KOPT-K1 (cell line): ENCODE results near the gene BCL11B.

Experiments
- H3K27ac ChIP-seq: fragments of 200-600 bp; sonication (generic); 2 replicates; pipeline ENCODE4 v1.5.1; 2016; ENCODE audit warnings: antibody characterized with exemption, mild to moderate bottlenecking, low read depth, low read length; ENCODE audit not compliant: poor library complexity, severe bottlenecking
- H3K36me3 ChIP-seq: fragments of 200-600 bp; sonication (generic); 2 replicates; pipeline ENCODE4 v1.5.1; 2017; ENCODE audit warnings: antibody characterized with exemption, mild to moderate bottlenecking, low read length, moderate library complexity; ENCODE audit not compliant: insufficient read depth
- H3K9me3 ChIP-seq: fragments of 200-600 bp; sonication (generic); 2 replicates; pipeline ENCODE4 v1.5.1; 2017; ENCODE audit warnings: antibody characterized with exemption, low read length, mild to moderate bottlenecking; ENCODE audit not compliant: insufficient read depth, poor library complexity, severe bottlenecking

The BCL11B gene

DNA sequence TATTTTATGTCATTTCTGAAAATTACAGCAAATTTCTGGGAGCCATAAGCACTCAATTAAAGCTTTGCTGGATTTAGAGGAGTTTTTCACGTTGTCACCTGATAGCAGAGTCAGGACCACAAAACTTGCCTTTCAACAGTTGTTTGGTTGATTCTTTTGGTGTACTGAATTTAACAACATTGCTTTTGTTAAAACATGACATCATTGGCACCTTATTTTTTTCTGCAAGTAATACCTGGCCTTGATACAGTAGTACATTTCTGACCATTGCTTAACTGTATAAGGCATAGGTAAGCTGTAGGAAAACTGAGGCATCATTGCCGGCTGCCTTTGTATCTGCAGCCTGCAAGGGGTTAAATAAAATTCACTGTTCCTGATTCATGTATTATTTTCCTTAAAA lies 4.5 kb upstream of the BCL11B start:
- no peaks in the 10 kb centered on the region for H3K36me3 ChIP-seq
- H3K9me3 ChIP-seq, result no peaks in the 10 kb centered on the region
- H3K27ac ChIP-seq, result no peak overlapping the region

DNA sequence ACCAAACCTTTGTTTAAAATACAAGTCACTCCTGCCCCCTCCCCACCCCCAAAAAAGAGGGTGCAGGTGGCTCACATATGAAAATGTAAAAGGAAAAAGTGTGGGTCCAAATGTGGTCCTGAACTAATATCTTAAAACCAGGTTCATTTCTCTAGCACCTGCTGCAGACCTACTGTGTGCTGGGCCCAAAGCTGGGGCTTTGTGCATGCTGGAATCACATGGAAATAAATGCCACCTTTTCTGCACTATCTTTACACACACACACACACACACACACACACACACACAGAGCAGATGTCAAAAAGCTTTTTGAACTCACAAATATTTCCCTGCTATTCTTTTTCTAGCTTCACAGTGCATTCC lies 3.2 kb upstream of the BCL11B start:
- Histone ChIP-seq H3K36me3 (no peaks in the 10 kb centered on the region), H3K9me3 (no peaks in the 10 kb centered on the region), H3K27ac (no peak overlapping the region)

DNA sequence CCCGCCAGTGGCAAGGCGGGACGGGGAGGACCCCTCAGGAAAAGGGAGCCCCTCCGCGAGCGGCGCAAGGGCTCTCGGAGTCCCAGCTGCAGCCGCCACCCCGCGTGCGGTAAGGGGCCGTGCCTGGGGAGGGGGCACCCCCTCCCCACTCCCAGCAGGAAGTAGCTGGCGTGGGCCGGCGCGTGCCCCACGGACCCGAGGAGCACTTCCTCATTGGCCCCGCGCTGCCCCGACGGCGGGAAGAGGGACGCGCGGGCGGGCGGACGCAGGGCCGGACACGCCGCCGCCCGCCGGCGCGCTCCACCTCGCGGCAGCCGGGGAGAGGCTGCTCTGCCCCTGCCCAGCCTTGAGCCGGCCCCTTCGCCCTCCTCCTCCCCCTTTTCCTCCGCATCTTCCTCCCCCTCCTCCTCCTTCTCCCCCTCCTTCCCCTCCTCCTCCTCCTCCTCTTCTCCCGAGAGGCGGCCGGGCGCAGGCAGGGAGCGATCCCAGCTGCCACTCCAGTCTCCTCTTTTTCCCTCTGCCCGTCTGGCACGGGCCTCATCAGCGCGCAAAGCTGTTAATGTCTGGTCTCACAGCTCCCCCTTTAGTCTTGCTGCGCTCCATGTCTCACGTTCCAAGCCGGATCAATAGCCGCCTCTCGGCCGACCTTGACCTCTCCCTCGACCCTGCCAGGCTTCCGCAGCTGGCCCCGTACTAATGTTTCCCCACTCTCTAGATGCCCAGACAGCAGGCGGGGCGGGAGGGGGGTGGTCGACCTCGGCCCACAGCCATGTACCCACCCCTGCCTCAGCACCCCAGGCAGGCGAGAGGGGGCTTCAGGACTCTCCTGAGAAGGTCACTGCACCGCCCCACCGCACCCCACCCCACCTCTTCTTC lies 2.6 kb upstream of the BCL11B start:
- H3K36me3 ChIP-seq, result no peaks in the 10 kb centered on the region
- H3K27ac ChIP-seq, result peak overlapping the region; percentile 94

DNA sequence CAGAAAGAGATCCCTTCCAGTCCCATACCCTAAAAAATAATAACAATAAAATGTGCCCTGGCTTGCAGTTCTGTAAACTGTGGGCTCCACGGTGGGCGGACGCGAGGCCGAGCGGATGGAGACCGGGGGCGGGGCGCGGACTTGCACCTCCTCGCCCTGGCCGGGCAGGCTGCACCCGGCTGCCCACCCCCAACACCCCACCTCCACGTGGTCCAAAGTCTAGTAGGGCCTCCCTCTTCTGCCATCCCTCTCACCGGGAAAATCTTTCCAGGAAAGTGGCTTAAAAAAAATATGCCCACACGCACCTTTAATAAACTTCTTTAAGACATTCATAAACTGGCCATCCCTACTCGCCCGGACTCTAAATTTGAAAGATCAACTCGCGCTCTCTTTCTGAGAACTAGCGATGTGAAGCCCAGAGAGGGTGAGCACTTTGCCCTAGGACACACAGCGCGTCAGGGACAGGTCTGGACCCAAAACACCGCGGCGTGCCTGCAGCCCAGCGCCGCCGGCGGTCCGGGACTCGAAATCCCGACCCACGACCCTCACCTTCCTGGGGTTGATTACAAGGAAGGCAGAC lies 1.9 kb upstream of the BCL11B start:
- H3K9me3 ChIP-seq, result no peaks in the 10 kb centered on the region
- peaks cover 5% of the 10 kb centered on the region for H3K36me3 ChIP-seq
- peak overlapping the region; percentile 94 for H3K27ac ChIP-seq

More for the DNA sequence above, 2.6 kb upstream of the BCL11B start:
- H3K9me3 ChIP-seq, result no peaks in the 10 kb centered on the region

DNA sequence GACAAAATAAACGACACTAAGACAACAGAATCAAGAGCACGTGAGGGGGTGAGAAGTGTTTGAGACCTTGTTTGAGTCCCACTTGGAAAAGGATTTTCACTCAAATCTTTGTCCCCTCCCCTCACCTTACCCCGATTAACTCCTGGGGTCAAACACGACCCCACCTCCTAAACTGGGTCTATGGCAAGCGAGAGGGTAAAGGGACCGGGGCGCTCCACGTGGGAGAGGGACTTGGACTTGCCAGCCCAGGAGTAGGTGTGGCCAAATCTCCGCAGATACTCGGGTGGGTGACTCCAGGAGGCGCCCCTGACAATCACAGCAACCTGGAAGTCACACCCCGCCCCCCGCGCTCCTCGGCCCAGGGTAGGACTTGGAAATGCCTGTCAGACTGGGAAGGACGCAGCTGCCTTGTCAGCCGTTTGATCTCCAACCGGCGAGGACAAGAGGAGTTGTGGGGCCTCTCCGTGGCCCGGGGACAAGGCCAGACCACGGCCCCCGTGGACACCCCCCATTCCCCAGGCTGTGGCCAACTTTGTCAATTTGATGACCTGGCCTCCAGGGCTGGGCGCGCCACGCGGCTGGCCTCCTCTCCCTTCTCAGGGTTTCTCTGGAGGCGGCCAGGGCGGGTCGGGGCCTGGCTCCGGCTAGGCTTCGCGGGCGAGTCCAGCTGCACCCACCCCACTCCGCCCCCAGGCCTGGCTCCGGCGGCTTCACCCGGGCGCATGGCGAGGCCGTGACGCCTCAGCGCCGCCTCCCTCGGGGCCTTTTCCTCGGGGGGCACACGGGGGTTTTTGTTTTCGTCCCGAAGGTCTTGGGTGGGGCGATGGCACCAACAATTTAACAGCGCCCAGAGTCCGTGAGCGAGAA lies 1.1 kb upstream of the BCL11B start:
- peaks cover 12% of the 10 kb centered on the region for H3K36me3 ChIP-seq
- peak overlapping the region; percentile 94 for H3K27ac ChIP-seq
- no peaks in the 10 kb centered on the region for H3K9me3 ChIP-seq

DNA sequence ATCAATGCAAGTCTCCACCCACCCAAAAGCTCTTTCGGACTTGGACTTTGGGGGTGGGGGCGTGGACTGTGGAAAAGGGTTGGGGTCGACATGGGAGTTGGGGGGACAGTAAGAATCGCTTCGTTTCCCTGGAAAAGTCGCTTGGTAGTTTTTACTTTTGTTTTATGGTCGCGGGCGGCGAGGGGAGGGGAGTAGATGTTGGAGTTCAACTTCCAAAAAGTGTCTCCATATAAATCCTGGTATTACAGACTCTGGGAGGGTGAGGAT lies 568 bp upstream of the BCL11B start:
- Histone ChIP-seq H3K27ac (peak overlapping the region; percentile 94), H3K36me3 (peaks cover 18% of the 10 kb centered on the region), H3K9me3 (no peaks in the 10 kb centered on the region)

DNA sequence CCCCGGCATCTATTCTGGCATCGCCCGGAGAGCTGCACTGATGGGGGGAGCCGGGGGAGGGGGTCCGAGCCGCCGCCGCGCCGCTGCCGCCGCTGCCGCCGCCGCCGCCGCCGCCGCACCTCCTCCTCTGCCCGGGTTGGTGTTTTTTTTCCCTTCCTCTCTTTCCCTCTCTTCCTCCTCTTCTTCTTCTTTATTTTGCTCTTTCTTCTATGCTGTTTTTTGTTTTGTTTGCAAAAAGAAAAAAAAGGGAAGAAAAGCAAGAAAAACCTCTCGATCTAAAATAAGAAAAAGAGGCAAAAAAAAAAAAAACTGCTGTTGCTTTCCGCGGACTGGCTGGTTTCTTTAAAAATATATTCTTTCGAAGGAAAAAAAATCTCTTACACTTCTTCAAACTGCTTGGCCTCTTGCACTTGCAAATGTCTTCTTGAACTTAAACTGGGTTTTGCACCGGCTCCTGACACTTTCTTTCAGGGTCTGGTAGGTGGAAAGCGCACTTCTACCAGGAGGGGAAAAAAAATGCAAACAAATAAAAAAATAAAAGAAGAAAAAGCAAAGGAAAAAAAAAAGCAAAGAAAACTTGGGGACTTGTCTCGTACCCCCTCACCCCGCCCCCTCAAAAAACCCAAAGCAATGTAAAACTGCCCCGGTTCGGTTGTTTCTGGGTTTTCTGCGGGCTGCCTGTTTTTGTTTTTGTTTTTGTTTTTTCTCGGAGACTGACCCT lies 616 bp downstream of the BCL11B start:
- H3K27ac ChIP-seq, result peak overlapping the region; percentile 94
- no peaks in the 10 kb centered on the region for H3K9me3 ChIP-seq
- H3K36me3 ChIP-seq, result peaks cover 19% of the 10 kb centered on the region

DNA sequence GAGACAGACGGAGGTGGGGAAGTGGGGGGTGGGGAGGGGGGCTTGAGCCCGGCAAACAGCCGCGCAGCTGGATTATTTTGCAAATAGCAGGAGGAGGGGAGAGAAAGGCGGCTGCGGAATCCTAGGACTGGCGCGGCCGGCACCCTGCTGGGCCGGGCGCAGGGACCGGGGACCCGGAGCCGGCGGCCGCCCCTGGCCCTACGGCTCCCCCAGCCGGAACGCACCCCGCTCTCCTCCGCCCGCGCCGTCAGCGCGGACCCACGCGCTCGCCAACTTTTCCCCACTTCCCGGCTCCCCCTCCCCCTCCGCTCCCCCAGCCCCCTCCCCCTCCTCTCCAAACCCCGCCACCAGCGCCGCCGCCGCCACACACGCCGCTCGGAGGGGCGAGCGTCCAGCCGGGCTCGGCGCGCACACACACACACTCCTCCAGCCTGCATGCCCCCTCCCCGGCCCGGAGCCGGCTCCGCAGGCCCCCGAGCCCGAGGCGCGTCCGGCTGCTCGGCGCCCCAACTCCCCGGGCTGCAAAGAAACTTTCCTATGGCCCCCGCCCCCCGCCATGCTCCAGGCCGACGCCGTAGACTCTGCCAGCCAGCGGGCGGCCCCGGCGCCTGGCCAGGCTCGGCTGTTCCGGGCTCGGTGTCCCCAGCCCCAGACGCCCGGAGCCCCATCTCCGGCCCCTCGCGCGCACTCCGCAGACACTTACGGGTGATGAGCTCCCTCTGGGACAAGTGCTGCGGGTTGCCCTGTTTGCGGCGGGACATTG lies 1.4 kb downstream of the BCL11B start:
- peaks cover 25% of the 10 kb centered on the region for H3K36me3 ChIP-seq
- H3K9me3 ChIP-seq, result no peaks in the 10 kb centered on the region
- peak overlapping the region; percentile 94 for H3K27ac ChIP-seq

DNA sequence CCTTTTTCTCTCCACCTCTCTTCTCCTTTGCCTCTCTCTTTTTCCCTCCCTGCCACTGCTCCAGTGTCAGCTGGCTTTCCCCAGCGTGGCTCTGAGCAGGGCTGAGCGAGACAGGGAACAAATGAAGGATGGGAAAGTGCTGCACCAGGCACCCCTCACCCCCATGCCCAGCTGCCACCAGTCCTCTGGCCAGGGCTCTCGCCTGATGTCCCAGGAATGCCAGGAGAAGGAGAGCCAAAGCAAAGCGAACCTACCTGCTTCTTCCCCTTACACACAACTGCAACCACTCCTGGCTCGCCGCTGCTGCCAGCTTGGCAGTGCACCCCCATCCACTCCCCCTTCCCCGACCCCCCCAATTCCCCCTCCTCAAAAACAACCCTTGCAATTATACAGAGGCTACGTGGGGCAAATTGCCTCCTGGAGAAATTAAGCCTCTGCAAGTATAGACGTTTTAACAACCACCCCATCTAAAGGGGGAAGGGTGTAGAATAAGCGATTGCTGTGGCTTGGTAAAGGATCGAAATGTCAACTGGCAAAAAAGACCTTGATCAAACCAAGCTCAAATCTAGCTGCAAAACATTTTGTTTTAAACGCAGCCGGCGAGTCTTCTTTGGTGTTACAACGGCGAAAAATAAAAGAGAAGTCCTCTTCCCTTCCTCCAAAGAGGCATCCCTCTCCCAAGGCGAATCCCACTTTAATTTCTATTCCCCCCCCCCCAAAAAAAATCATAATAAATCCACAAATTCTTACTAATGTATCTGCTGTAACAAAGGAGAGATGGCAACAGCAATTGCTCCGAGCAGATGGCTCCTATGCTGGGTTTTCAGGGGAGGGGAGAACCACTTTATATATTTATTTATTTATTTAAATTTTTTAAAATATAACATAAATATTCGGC lies 2.9 kb downstream of the BCL11B start:
- H3K27ac ChIP-seq, result peak overlapping the region; percentile 94
- H3K36me3 ChIP-seq, result peaks cover 40% of the 10 kb centered on the region
- H3K9me3 ChIP-seq, result no peaks in the 10 kb centered on the region

DNA sequence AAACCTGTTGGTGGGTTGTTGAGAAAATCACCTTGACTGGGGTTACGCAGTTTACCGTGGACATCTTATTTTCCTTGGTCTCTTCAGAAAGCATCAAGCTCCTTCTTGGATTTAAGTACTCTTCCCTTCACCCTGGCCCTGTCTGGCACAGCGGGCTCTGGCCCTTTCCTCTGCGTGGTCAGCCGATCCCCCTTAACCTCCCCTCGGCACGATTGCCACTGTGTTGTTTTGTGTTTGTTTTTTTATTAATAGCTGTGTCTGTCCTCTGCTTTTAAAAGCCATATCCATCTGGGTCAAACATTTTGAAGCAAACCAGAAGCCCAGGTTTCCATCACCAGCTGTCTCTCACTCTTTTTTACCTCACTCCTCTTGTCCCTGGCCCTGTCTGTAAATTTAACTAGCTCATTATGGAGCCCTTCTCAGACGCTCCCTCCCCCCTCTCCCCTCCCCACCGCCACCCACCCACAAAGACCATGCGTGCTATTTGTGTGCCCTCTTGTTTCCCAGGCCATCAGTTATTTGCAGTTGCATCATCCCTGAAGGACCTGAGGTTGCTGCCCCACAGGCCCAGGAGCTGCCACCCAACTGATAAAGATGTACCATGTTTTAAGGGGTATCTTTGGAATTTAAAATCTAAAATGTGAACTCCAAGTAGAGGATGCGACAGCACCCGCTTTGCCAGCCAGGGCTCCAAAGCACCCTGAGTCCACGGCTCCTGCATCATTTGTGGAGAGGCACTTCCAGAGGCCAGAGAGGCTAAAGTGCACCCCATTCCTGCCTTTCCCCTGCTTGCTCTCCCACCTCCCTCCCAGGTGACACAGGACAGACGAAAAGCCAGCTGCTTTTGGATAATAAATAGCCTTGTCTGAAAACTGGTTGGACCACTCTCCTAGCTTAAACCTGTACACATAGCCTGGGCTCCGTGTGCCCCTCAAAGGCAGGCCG lies 3.9 kb downstream of the BCL11B start:
- peaks cover 49% of the 10 kb centered on the region for H3K36me3 ChIP-seq

DNA sequence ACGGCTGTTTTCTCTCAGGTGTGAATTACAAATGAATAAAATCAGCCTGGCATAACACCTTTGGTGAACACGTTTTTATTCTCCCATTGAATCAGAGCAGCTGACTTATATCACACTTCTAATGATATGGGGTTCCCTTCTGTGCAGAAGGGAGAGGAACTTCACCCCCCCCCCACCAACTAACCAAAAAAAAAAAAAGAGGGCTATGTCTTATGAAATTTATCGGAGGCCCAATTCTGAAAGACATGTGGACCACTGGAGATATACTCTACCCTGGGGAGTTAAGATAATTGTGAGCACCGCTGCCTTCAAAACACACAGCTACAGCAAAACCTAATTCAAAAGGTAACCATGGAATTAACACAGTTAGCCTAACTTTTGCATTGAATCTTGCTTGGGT lies 4.6 kb downstream of the BCL11B start:
- H3K27ac ChIP-seq, result peak overlapping the region; percentile 94
- peaks cover 54% of the 10 kb centered on the region for H3K36me3 ChIP-seq
- H3K9me3 ChIP-seq, result no peaks in the 10 kb centered on the region

More for the DNA sequence above, 3.9 kb downstream of the BCL11B start:
- Histone ChIP-seq H3K9me3 (no peaks in the 10 kb centered on the region), H3K27ac (peak overlapping the region; percentile 94)

DNA sequence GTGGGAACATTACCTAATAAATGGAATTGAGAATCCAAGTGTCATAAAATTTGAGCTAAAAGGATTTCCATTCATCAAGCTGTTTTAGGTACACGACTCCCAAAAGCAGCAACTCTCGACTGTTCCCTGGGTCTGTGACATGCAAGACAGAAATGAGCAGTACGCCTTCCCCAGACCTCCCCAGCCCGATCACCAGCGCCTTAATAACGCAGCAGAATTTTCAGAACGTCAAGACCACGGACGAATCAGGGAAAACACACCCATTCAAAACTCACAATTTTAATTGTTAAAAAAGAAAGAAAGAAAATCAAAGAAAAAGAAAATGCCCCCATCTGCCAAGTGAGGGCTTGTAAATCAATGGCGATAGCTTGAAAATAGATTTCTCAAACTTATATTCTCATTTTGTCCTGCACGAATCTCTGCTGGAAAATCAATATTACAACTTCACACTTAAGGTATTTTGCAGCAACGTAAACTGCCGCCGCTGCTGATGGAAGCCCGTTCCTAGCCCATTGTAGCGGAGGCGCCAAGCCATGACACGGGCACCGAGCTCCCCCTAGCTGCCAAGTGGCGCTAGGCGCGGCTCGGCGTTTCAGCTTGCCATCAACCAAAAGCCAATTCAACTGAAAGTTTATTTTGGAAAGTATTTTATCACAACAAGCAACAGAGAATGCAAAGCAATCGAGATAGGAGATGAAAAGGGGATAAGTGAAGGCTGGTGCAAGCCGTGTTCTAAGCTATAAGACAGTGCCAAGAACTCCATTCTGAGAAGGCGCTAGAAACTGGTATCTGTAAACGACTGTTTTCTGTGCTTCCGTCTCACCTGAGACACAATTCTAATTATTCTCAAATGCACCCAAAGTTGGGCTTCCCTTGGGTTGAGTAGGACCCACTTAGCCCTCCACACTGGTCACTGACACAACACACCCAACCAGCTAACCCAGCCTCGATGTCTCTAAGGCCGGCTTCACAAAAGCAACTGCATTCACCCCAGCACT lies 5.5 kb downstream of the BCL11B start:
- H3K27ac ChIP-seq, result peak overlapping the region; percentile 94
- H3K9me3 ChIP-seq, result no peaks in the 10 kb centered on the region
- H3K36me3 ChIP-seq, result peaks cover 63% of the 10 kb centered on the region
